ENCODE results near the gene FGF2.
A peak's percentile ranks its signal among the peaks of the same experiment; 100 is the strongest.
"Not testable (repeated sequence)": the region's sequence is repeated elsewhere in the genome, so short reads cannot be mapped to it uniquely, and the experiment has no call there.

The FGF2 gene

GRCh38 chr4:122826553-122827257 is at the start of gene FGF2:
FGF2 (plus strand) TSS chr4:122826831; CDS start chr4:122827175, 344 bp downstream.
- DNase-seq, result peak; percentile 30

- no peak for DNase-seq
Observed at GRCh38 chr4:122776916-122777315, 49.7 kb upstream of the FGF2 start.

GRCh38 chr4:122777846-122778673 is 48.6 kb upstream of the FGF2 start:
- no peak for DNase-seq

- DNase-seq, result no peak
Observed at GRCh38 chr4:122781486-122781885, 45.1 kb upstream of the FGF2 start.

GRCh38 chr4:122783301-122784215 is 43.1 kb upstream of the FGF2 start:
- peak; percentile 1 for DNase-seq

GRCh38 chr4:122784261-122784660 is 42.4 kb upstream of the FGF2 start:
- DNase-seq, result no peak

GRCh38 chr4:122785099-122785498 is 41.5 kb upstream of the FGF2 start:
- no peak for DNase-seq

GRCh38 chr4:122786296-122786695 is 40.3 kb upstream of the FGF2 start:
- DNase-seq, result not testable (repeated sequence)

- DNase-seq, result not testable (repeated sequence)
Observed at GRCh38 chr4:122786920-122787319, 39.7 kb upstream of the FGF2 start.

- DNase-seq, result no peak
Observed at GRCh38 chr4:122787940-122788339, 38.7 kb upstream of the FGF2 start.

- DNase-seq, result no peak
Observed at GRCh38 chr4:122788935-122789334, 37.7 kb upstream of the FGF2 start.

GRCh38 chr4:122793811-122794210 is 32.8 kb upstream of the FGF2 start:
- no peak for DNase-seq

GRCh38 chr4:122796801-122797404 is 29.7 kb upstream of the FGF2 start:
- no peak for DNase-seq

GRCh38 chr4:122797405-122798094 is 29.1 kb upstream of the FGF2 start:
- no peak for DNase-seq

- peak; percentile 12 for DNase-seq
Observed at GRCh38 chr4:122798101-122798500, 28.5 kb upstream of the FGF2 start.

GRCh38 chr4:122798917-122799316 is 27.7 kb upstream of the FGF2 start:
- no peak for DNase-seq

GRCh38 chr4:122803788-122804208 is 22.8 kb upstream of the FGF2 start:
- no peak for DNase-seq

GRCh38 chr4:122806981-122807679 is 19.5 kb upstream of the FGF2 start:
- no peak for DNase-seq

GRCh38 chr4:122810669-122811068 is 16.0 kb upstream of the FGF2 start:
- DNase-seq, result no peak

GRCh38 chr4:122811781-122812180 is 14.8 kb upstream of the FGF2 start:
- DNase-seq, result not testable (repeated sequence)

- DNase-seq, result not testable (repeated sequence)
Observed at GRCh38 chr4:122812823-122813222, 13.8 kb upstream of the FGF2 start.

All from GOT3 (cell line).